Peyer's patch (tissue), 4 donors: ENCODE results near the gene ARL6IP1.

Experiments
- POLR2A ChIP-seq, 2 donors: fragments of 450-650 bp; IDR thresholded peaks; one replicate each; pipeline ENCODE4 v1.5.1; 2017; ENCODE audit warnings: antibody characterized with exemption in 2 of 2, mild to moderate bottlenecking in 2 of 2, moderate library complexity in 2 of 2
- TF ChIP-seq, protein P1 (sequence below), 6 experiments: fragments of 450-650 bp in 4 of 6; fragments of 200-600 bp in 2 of 6; sonication (generic) in 1 of 6; IDR thresholded peaks; one replicate each; pipeline ENCODE4 v1.5.1; 2017 to 2019; ENCODE audit warnings: antibody characterized with exemption in 6 of 6, mild to moderate bottlenecking in 3 of 6, moderate library complexity in 1 of 6

DNA sequence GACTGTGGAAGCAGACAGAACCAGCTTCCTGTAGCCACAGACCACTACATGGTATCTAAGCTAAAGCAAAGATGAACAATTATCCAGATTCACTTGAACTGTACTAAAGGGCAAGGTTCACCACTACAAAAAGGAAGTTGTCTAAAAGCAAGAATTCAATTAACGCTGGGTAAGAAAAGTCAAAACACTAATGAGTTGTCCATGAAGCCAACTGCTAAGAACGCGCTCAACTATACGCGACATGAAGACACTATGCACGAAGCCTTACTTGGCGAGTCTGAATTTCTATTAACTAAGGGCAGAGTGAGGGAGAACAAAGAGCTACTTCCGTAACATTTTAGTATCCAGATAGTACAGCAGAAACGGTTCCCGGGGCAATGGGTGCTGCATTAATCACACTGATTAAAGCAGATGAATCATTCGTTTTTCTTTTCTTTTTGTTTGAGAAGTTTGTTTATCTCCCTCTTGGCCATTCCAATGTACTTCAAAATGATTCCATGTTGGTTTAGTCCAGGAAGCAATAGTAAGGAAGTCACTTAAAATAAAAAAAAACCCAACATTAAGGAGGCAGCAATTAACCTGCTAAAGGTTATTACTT is 8.4 kb downstream of the ARL6IP1 start:
- TF ChIP-seq POLR2A (IDR thresholded peaks at IDR 0.05): no peak
- TF ChIP-seq, protein P1, sequence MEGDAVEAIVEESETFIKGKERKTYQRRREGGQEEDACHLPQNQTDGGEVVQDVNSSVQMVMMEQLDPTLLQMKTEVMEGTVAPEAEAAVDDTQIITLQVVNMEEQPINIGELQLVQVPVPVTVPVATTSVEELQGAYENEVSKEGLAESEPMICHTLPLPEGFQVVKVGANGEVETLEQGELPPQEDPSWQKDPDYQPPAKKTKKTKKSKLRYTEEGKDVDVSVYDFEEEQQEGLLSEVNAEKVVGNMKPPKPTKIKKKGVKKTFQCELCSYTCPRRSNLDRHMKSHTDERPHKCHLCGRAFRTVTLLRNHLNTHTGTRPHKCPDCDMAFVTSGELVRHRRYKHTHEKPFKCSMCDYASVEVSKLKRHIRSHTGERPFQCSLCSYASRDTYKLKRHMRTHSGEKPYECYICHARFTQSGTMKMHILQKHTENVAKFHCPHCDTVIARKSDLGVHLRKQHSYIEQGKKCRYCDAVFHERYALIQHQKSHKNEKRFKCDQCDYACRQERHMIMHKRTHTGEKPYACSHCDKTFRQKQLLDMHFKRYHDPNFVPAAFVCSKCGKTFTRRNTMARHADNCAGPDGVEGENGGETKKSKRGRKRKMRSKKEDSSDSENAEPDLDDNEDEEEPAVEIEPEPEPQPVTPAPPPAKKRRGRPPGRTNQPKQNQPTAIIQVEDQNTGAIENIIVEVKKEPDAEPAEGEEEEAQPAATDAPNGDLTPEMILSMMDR (IDR thresholded peaks at IDR 0.05): no peak
